Endometrial microvascular endothelial cells (primary cell): ENCODE data around the gene SLC17A3. TPM values are rescaled to one million over a fixed set of nuclear protein-coding genes. Genes with fewer than 3 reads are reported as not detected.

Experiments
- in situ Hi-C: cut with HindIII; loops from 2 replicates; pipeline ENCODE4 v1.10.0; 2017; ENCODE audit warnings: low sequenced_read_pairs, low pct_unique_long_range_greater_than_20kb; ENCODE audit errors: inconsistent ontology term
- total RNA-seq: library from RNA; depleted of rRNA; stranded (reverse); fragments of >200 nt; gene quantifications from one replicate; pipeline ENCODE4 v1.2.3, GENCODE V29; 2015; ENCODE audit errors: inconsistent ontology term

SLC17A3 gene
- total RNA-seq, 1 donor from 2014 or later: not detected

GRCh38 chr6:25893778-25894177 is 19.7 kb upstream of the SLC17A3 start:
- in situ Hi-C loops: loop anchor here (25.0 kb wide), 1 partner anchor 106 kb away; no protein-coding TSS in a partner anchor

- in situ Hi-C loops: loop anchor here (25.0 kb wide), 1 partner anchor 106 kb away; no protein-coding TSS in a partner anchor
Observed at GRCh38 chr6:25892877-25893276, 18.8 kb upstream of the SLC17A3 start.

- in situ Hi-C loops: loop anchor here (25.0 kb wide), 1 partner anchor 103 kb away; no protein-coding TSS in a partner anchor
Observed at GRCh38 chr6:25889877-25890853, 16.1 kb upstream of the SLC17A3 start.

GRCh38 chr6:25888626-25889025 is 14.6 kb upstream of the SLC17A3 start:
- in situ Hi-C loops: loop anchor here (25.0 kb wide), 1 partner anchor 101 kb away; no protein-coding TSS in a partner anchor

GRCh38 chr6:25886066-25886465 is 12.0 kb upstream of the SLC17A3 start:
- in situ Hi-C loops: loop anchor here (25.0 kb wide), 1 partner anchor 99 kb away; no protein-coding TSS in a partner anchor

GRCh38 chr6:25883991-25884390 is 9.9 kb upstream of the SLC17A3 start:
- in situ Hi-C loops: loop anchor here (25.0 kb wide), 1 partner anchor 97 kb away; no protein-coding TSS in a partner anchor

GRCh38 chr6:25883536-25883935 is 9.5 kb upstream of the SLC17A3 start:
- in situ Hi-C loops: loop anchor here (25.0 kb wide), 1 partner anchor 96 kb away; no protein-coding TSS in a partner anchor

GRCh38 chr6:25882051-25882496 is 8.0 kb upstream of the SLC17A3 start:
- in situ Hi-C loops: loop anchor here (25.0 kb wide), 1 partner anchor 95 kb away; no protein-coding TSS in a partner anchor

GRCh38 chr6:25880601-25881000 is 6.6 kb upstream of the SLC17A3 start:
- in situ Hi-C loops: loop anchor here (25.0 kb wide), 1 partner anchor 93 kb away; no protein-coding TSS in a partner anchor

GRCh38 chr6:25878721-25879322 is 4.8 kb upstream of the SLC17A3 start:
- in situ Hi-C loops: loop anchor here (25.0 kb wide), 1 partner anchor 92 kb away; no protein-coding TSS in a partner anchor

GRCh38 chr6:25875926-25876602 is 2.0 kb upstream of the SLC17A3 start:
- in situ Hi-C loops: loop anchor here (25.0 kb wide), 1 partner anchor 89 kb away; no protein-coding TSS in a partner anchor

GRCh38 chr6:25875563-25875905 is 1.5 kb upstream of the SLC17A3 start:
- in situ Hi-C loops: loop anchor here (25.0 kb wide), 1 partner anchor 88 kb away; no protein-coding TSS in a partner anchor

- in situ Hi-C loops: loop anchor here (25.0 kb wide), 1 partner anchor 88 kb away; no protein-coding TSS in a partner anchor
Observed at GRCh38 chr6:25874822-25875562, 949 bp upstream of the SLC17A3 start.

GRCh38 chr6:25872814-25873213 is 1.2 kb downstream of the SLC17A3 start:
- in situ Hi-C loops: no loop called here

- in situ Hi-C loops: no loop called here
Observed at GRCh38 chr6:25869840-25870239, 4.2 kb downstream of the SLC17A3 start.

- in situ Hi-C loops: no loop called here
Observed at GRCh38 chr6:25868436-25869183, 5.4 kb downstream of the SLC17A3 start.

- in situ Hi-C loops: no loop called here
Observed at GRCh38 chr6:25866011-25866410, 8.0 kb downstream of the SLC17A3 start.
